HG02943 (cell line): Measurements from ENCODE around the gene LILRA2.
"Not testable (repeated sequence)": the region's sequence is repeated elsewhere in the genome, so short reads cannot be mapped to it uniquely, and the experiment has no call there.

Experiments used
- ATAC-seq: cut with Tn5 transposase; IDR thresholded peaks from one replicate; pipeline ENCODE4 v1.9.1; 2021; ENCODE audit warnings: mild to moderate bottlenecking, low read depth, moderate library complexity; ENCODE audit not compliant: unreplicated experiment

LILRA2 gene

GRCh38 chr19:54608205-54608604 lies 34.6 kb downstream of the LILRA2 start:
- ATAC-seq, result no peak

GRCh38 chr19:54608792-54609191 lies 35.2 kb downstream of the LILRA2 start:
- ATAC-seq, result no peak

- ATAC-seq, result no peak
These were observed 35.8 kb downstream of the LILRA2 start for GRCh38 chr19:54609356-54609791.

GRCh38 chr19:54612428-54612827 lies 38.8 kb downstream of the LILRA2 start:
- ATAC-seq, result no peak

- ATAC-seq, result no peak
These were observed 41.1 kb downstream of the LILRA2 start for GRCh38 chr19:54614726-54615125.

- ATAC-seq, result peak; percentile 34
These were observed 42.5 kb downstream of the LILRA2 start for GRCh38 chr19:54616057-54616456.

GRCh38 chr19:54616821-54617560 lies 43.4 kb downstream of the LILRA2 start:
- peak; percentile 81 for ATAC-seq

GRCh38 chr19:54620464-54620863 lies 46.9 kb downstream of the LILRA2 start:
- ATAC-seq, result no peak

GRCh38 chr19:54622431-54622830 lies 48.8 kb downstream of the LILRA2 start:
- no peak for ATAC-seq

GRCh38 chr19:54624234-54624633 lies 50.6 kb downstream of the LILRA2 start:
- ATAC-seq, result not testable (repeated sequence)

GRCh38 chr19:54624934-54625730 lies 51.5 kb downstream of the LILRA2 start:
- ATAC-seq, result not testable (repeated sequence)

GRCh38 chr19:54626757-54627156 lies 53.2 kb downstream of the LILRA2 start:
- no peak for ATAC-seq

- not testable (repeated sequence) for ATAC-seq
These were observed 54.3 kb downstream of the LILRA2 start for GRCh38 chr19:54627912-54628311.

- not testable (repeated sequence) for ATAC-seq
These were observed 56.7 kb downstream of the LILRA2 start, which contains the start of gene LILRB1 for GRCh38 chr19:54630262-54630661. TSS of gene LILRB1 (plus strand) at chr19:54630484. CDS start at chr19:54631074, 590 bp downstream.

GRCh38 chr19:54630782-54631181 lies 57.2 kb downstream of the LILRA2 start:
- ATAC-seq, result no peak

GRCh38 chr19:54631489-54632337 lies 58.1 kb downstream of the LILRA2 start:
- ATAC-seq, result not testable (repeated sequence)

GRCh38 chr19:54632517-54632916 lies 58.9 kb downstream of the LILRA2 start:
- not testable (repeated sequence) for ATAC-seq

GRCh38 chr19:54633401-54633800 lies 59.8 kb downstream of the LILRA2 start:
- no peak for ATAC-seq

- not testable (repeated sequence) for ATAC-seq
These were observed 62.5 kb downstream of the LILRA2 start for GRCh38 chr19:54636081-54636480.

- no peak for ATAC-seq
These were observed 65.1 kb downstream of the LILRA2 start for GRCh38 chr19:54638683-54639082.
